IMR-90 (cell line): ENCODE measurements around the gene SLC26A8. TPM values are rescaled to one million over a fixed set of nuclear protein-coding genes. Genes with fewer than 3 reads are reported as not detected.

Experiments used
- ATAC-seq: fragments of 200-7000 bp; cut with Tn5 transposase; 2 replicates; pipeline ENCODE4 v1.9.1; 2020; ENCODE audit warnings: low read depth, mild to moderate bottlenecking, moderate library complexity
- BruUV-seq: library from RNA; stranded (reverse); fragments of 400-500 nt; replicated peaks from 2 replicates; lab custom pipeline; 2021; lab: Mats Ljungman, UMichigan
- CTCF ChIA-PET: fragments of 300-600 bp; formaldehyde crosslinking; extraction: SDS; loops from one replicate; lab custom pipeline; 2021; ENCODE audit warnings: antibody characterized with exemption; lab: Yijun Ruan, JAX
- POLR2A ChIA-PET: fragments of 300-600 bp; sonication (Branson Sonifier 250); formaldehyde crosslinking; loops from one replicate; lab custom pipeline; 2022; ENCODE audit warnings: antibody characterized with exemption; ENCODE audit not compliant: unreplicated experiment; lab: Charles Lee
- DNase-seq: peaks from one replicate; pipeline ENCODE4 v3.0.0; 2013
- H2AFZ ChIP-seq: replicated peaks from 2 replicates; pipeline ENCODE3; 2013; ENCODE audit warnings: low read length, mild to moderate bottlenecking; ENCODE audit not compliant: poor library complexity
- H2AK5ac ChIP-seq: 2 replicates; pipeline ENCODE4 v1.6.1; 2013; ENCODE audit warnings: low read depth, low read length, inconsistent platforms
- H2AK9ac ChIP-seq: replicated peaks from 2 replicates; pipeline ENCODE3; 2013; ENCODE audit warnings: mild to moderate bottlenecking, low read depth, low read length, moderate library complexity; ENCODE audit not compliant: poor library complexity
- H2BK120ac ChIP-seq: 2 replicates; pipeline ENCODE4 v1.6.1; 2013; ENCODE audit warnings: low read depth, low read length, inconsistent platforms
- H2BK15ac ChIP-seq: 3 replicates; pipeline ENCODE4 v1.6.1; 2013; ENCODE audit warnings: low read depth, low read length, inconsistent platforms
- H2BK20ac ChIP-seq: 2 replicates; pipeline ENCODE4 v1.6.1; 2013; ENCODE audit warnings: low read depth, mild to moderate bottlenecking, inconsistent platforms, low read length, moderate library complexity
- H2BK5ac ChIP-seq: 2 replicates; pipeline ENCODE4 v1.6.1; 2013; ENCODE audit warnings: mild to moderate bottlenecking, low read depth, low read length, inconsistent platforms; ENCODE audit not compliant: poor library complexity, severe bottlenecking
- H3K14ac ChIP-seq: replicated peaks from 2 replicates; pipeline ENCODE4 v1.6.1; 2013; ENCODE audit warnings: low read depth, low read length, inconsistent platforms
- H3K18ac ChIP-seq: 2 replicates; pipeline ENCODE4 v1.6.1; 2013; ENCODE audit warnings: low read depth, low read length, control low read depth
- H3K23ac ChIP-seq: 2 replicates; pipeline ENCODE4 v1.6.1; 2013; ENCODE audit warnings: low read depth, low read length, inconsistent platforms
- H3K27ac ChIP-seq: 2 replicates; pipeline ENCODE4 v1.5.1; 2013; ENCODE audit warnings: mild to moderate bottlenecking, control low read depth, low read length; ENCODE audit not compliant: insufficient read depth
- H3K27me3 ChIP-seq: 2 replicates; pipeline ENCODE4 v1.6.1; 2013; ENCODE audit warnings: low read length; ENCODE audit not compliant: control insufficient read depth, insufficient read depth
- H3K36me3 ChIP-seq: 2 replicates; pipeline ENCODE4 v1.6.1; 2013; ENCODE audit warnings: low read length, mixed read lengths; ENCODE audit not compliant: control insufficient read depth, insufficient read depth
- H3K4ac ChIP-seq: 2 replicates; pipeline ENCODE4 v1.6.1; 2013; ENCODE audit warnings: low read depth, low read length, inconsistent platforms
- H3K4me1 ChIP-seq: 2 replicates; pipeline ENCODE4 v1.6.1; 2013; ENCODE audit warnings: low read length, mixed read lengths; ENCODE audit not compliant: control insufficient read depth, insufficient read depth
- H3K4me2 ChIP-seq: 2 replicates; pipeline ENCODE4 v1.6.1; 2013; ENCODE audit warnings: low read depth, mild to moderate bottlenecking, control low read depth, low read length, moderate library complexity
- H3K4me3 ChIP-seq: 2 replicates; pipeline ENCODE4 v1.5.1; 2013; ENCODE audit warnings: low read depth, mild to moderate bottlenecking, control low read depth, low read length, moderate library complexity; ENCODE audit not compliant: insufficient read depth
- H3K56ac ChIP-seq: 2 replicates; pipeline ENCODE4 v1.6.1; 2013; ENCODE audit warnings: low read length, inconsistent platforms; ENCODE audit not compliant: insufficient read depth; ENCODE audit errors: extremely low read depth
- H3K79me1 ChIP-seq, 2 experiments: 2 replicates each; pipeline ENCODE4 v1.6.1; 2013; ENCODE audit warnings: low read length in 2 of 2, inconsistent platforms in 1 of 2, low read depth in 1 of 2
- H3K9ac ChIP-seq: 2 replicates; pipeline ENCODE4 v1.6.1; 2013; ENCODE audit warnings: low read depth, low read length, control low read depth
- H3K9me1 ChIP-seq: 2 replicates; pipeline ENCODE4 v1.6.1; 2013; ENCODE audit warnings: low read length, inconsistent platforms; ENCODE audit not compliant: insufficient read depth
- H3K9me3 ChIP-seq: 2 replicates; pipeline ENCODE4 v1.6.1; 2013; ENCODE audit warnings: low read length; ENCODE audit not compliant: control insufficient read depth, insufficient read depth
- H4K20me1 ChIP-seq: 2 replicates; pipeline ENCODE4 v1.6.1; 2013; ENCODE audit warnings: low read length, inconsistent platforms; ENCODE audit not compliant: insufficient read depth
- H4K5ac ChIP-seq: 2 replicates; pipeline ENCODE4 v1.6.1; 2013; ENCODE audit warnings: mild to moderate bottlenecking, low read depth, low read length, control low read depth
- H4K8ac ChIP-seq, 2 experiments: 2 replicates each; pipeline ENCODE4 v1.6.1; 2013; ENCODE audit warnings: low read depth in 2 of 2, low read length in 2 of 2, control low read depth in 1 of 2, inconsistent platforms in 1 of 2
- H4K91ac ChIP-seq: 2 replicates; pipeline ENCODE4 v1.6.1; 2013; ENCODE audit warnings: low read depth, low read length, inconsistent platforms; ENCODE audit not compliant: insufficient read depth
- BHLHE40 ChIP-seq: fragments of 150-350 bp; IDR thresholded peaks from 2 replicates; pipeline ENCODE4 v1.6.1; 2016; ENCODE audit warnings: mild to moderate bottlenecking, low read depth, low read length
- CHD1 ChIP-seq: IDR thresholded peaks from 2 replicates; pipeline ENCODE4 v1.6.1; 2012; ENCODE audit warnings: low read depth, low read length, improper control_type of control experiment
- ELK1 ChIP-seq: fragments of 150-350 bp; IDR thresholded peaks from 2 replicates; pipeline ENCODE4 v1.6.1; 2016; ENCODE audit warnings: low read depth, mild to moderate bottlenecking, low read length, moderate library complexity, borderline replicate concordance
- FOS ChIP-seq: fragments of 150-350 bp; IDR thresholded peaks from 2 replicates; pipeline ENCODE4 v1.6.1; 2016; ENCODE audit warnings: low read depth, low read length
- MXI1 ChIP-seq: IDR thresholded peaks from 2 replicates; pipeline ENCODE4 v1.6.1; 2012; ENCODE audit warnings: low read depth, mild to moderate bottlenecking, low read length, moderate library complexity, borderline replicate concordance
- NFE2L2 ChIP-seq: fragments of 150-350 bp; IDR thresholded peaks from 2 replicates; pipeline ENCODE4 v1.6.1; 2016; ENCODE audit warnings: low read depth, mild to moderate bottlenecking, low read length
- RAD21 ChIP-seq: IDR thresholded peaks from 2 replicates; pipeline ENCODE4 v1.6.1; 2012; ENCODE audit warnings: low read length, improper control_type of control experiment
- RCOR1 ChIP-seq: IDR thresholded peaks from 2 replicates; pipeline ENCODE4 v1.6.1; 2012; ENCODE audit warnings: mild to moderate bottlenecking, low read length, improper control_type of control experiment; ENCODE audit not compliant: insufficient replicate concordance
- SMC3 ChIP-seq: fragments of 150-350 bp; IDR thresholded peaks from 2 replicates; pipeline ENCODE4 v1.6.1; 2016; ENCODE audit warnings: low read depth, mild to moderate bottlenecking, antibody characterized with exemption, low read length, moderate library complexity
- USF2 ChIP-seq: fragments of 150-350 bp; IDR thresholded peaks from 2 replicates; pipeline ENCODE4 v1.6.1; 2017; ENCODE audit warnings: mild to moderate bottlenecking, antibody characterized with exemption, low read length, low read depth
- WGBS, 2 experiments: methylation state at CpG; one replicate each; pipeline versions ENCODE4 v1.1.5 to v1.1.7; 2013; ENCODE audit warnings: missing lambda C conversion rate in 2 of 2; ENCODE audit not compliant: insufficient read length in 1 of 2; ENCODE audit errors: extremely low coverage in 2 of 2; 5-methylcytosine and 5-hydroxymethylcytosine counted together
- dilution Hi-C: fragments of 300-500 bp; cut with HindIII; formaldehyde crosslinking; loops from one replicate; pipeline ENCODE4 v1.14.3; 2018; ENCODE audit warnings: low sequenced_read_pairs; ENCODE audit not compliant: unreplicated experiment
- in situ Hi-C: fragments of 300-500 bp; cut with MboI; formaldehyde crosslinking; loops from 3 replicates; pipeline ENCODE4 v1.14.3; 2019; ENCODE audit warnings: low sequenced_read_pairs, inconsistent platforms, mixed read lengths
- intact Hi-C: fragments of 100-400 bp; cut with micrococcal nuclease; formaldehyde crosslinking; loops from 2 replicates; pipeline ENCODE4 v1.10.0; 2022
- polyA plus RNA-seq, 3 experiments: library from polyadenylated mRNA; depleted of rRNA; stranded (reverse); fragments of >200 nt; gene quantifications; 2 replicates each; pipeline ENCODE4 v1.2.3, GENCODE V29; 2012; ENCODE audit warnings: low replicate concordance in 1 of 3
- total RNA-seq: library from RNA; depleted of rRNA; stranded (reverse); fragments of >200 nt; gene quantifications from 2 replicates; pipeline ENCODE4 v1.2.3, GENCODE V29; 2012

The SLC26A8 gene
- total and polyA plus RNA-seq, 2 of the 4 experiments (the other 2 are of a cell fraction): 0.07 TPM; not detected in 1

GRCh38 chr6:35931120-35931561, 93.3 kb downstream of the SLC26A8 start:
- Histone ChIP-seq H3K18ac (no peak overlapping the region), H3K27me3 (peaks cover 3% of the 10 kb centered on the region), H4K8ac (no peak overlapping the region), H2AK9ac (no peak overlapping the region), H4K20me1 (no peaks in the 10 kb centered on the region), H3K27ac (no peak overlapping the region), H2AFZ (no peak overlapping the region), H2AK5ac (no peak overlapping the region), H2BK120ac (no peak overlapping the region), H3K23ac (no peak overlapping the region), H3K79me1 (no peaks in the 10 kb centered on the region), H3K56ac (no peak overlapping the region), H4K91ac (no peak overlapping the region), H3K4me2 (no peak overlapping the region), H2BK5ac (no peak overlapping the region), H3K4me1 (no peaks in the 10 kb centered on the region), H3K14ac (no peak overlapping the region), H2BK15ac (no peak overlapping the region), H3K36me3 (no peaks in the 10 kb centered on the region), H3K9me3 (no peaks in the 10 kb centered on the region), H3K4me3 (no peak overlapping the region), H2BK20ac (no peak overlapping the region), H3K9me1 (no peaks in the 10 kb centered on the region), H3K9ac (no peak overlapping the region), H4K5ac (no peak overlapping the region), H3K4ac (no peak overlapping the region)
- ATAC-seq (no peak), DNase-seq (no peak)
- no TSS peak for BruUV-seq
- TF ChIP-seq NFE2L2: no peak
- no peak for TF ChIP-seq RCOR1
- TF ChIP-seq CHD1: no peak
- TF ChIP-seq FOS: no peak
- no peak for TF ChIP-seq MXI1
- no peak for TF ChIP-seq SMC3
- TF ChIP-seq BHLHE40: no peak
- no peak for TF ChIP-seq ELK1
- TF ChIP-seq USF2: no peak
- TF ChIP-seq RAD21: no peak
- WGBS, 2 experiments: 89% methylated on average over 18 of the region's 30 CpGs; no CpG with 5 or more reads in 1 of the 2 experiments
- intact Hi-C loops (no loop called here), in situ Hi-C loops (no loop called here), dilution Hi-C loops (no loop called here)
- CTCF ChIA-PET: no interaction called here
- POLR2A ChIA-PET: interaction anchor here (0.6 kb wide), 1 partner anchor 53 kb away, joined by 3 read pairs; no protein-coding TSS in a partner anchor
